ENCODE measurements around the gene ROCK2. TPM values are rescaled to one million over a fixed set of nuclear protein-coding genes. Genes with fewer than 3 reads are reported as not detected.

Gene ROCK2
- total and polyA plus RNA-seq, 9 donors, result 27.6 to 47.9 (median 40.8) TPM

DNA sequence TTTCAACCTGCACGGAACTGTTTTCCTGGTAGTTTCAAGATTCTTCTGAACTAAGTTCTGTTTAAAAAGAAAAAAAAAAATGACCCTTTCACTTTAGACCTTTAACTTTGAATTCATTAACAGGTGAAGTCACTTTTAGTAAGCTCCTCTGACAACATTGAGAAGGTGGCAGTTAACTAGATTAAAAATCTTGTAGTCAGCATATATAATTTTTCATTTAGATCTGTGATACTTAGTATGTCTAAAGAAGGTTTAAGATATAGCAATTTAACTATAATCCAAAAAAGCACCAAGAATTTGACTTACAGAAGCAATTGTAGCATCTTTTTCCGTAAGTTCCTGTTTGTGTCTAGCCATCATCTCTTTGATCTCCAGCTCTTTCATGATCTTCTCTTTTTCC, 143.8 kb downstream of the ROCK2 start:
- Histone ChIP-seq H3K9me3 (replicated peaks; ENCODE audit: control insufficient read depth, low read depth, low read length) (no peaks in the 10 kb centered on the region), H3K36me3 (ENCODE audit: control insufficient read depth, insufficient read depth, low read length) (peaks cover 18% of the 10 kb centered on the region), H3K4me1 (ENCODE audit: control insufficient read depth, insufficient read depth, low read length) (no peaks in the 10 kb centered on the region), H3K4me3 (ENCODE audit: low read length) (no peak overlapping the region), H3K27me3 (ENCODE audit: control insufficient read depth, insufficient read depth, low read length) (no peaks in the 10 kb centered on the region), H3K27ac (ENCODE audit: low read length) (no peak overlapping the region)
- 71% methylated on average over 1 of the region's 2 CpGs for WGBS (ENCODE audit: insufficient coverage)
- no peak for DNase-seq

DNA sequence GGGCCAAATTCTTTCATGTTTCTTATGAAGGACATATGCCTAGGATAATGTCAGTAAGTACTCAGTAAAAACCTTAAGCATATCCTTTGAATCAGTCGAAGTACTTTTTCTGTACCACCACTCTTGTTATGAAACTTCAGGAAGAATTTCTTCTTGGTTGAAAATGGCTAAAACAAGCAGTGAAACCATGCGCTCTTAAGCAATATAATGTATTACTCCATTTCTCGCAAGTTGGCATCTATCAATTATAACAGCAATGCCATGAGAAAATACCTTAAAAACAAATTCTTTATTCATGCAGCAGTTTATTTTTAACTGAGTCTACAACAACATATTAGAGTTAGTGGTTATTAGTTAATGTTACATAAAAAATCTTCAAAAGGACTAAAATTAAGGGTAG, 148.2 kb downstream of the ROCK2 start:
- peaks cover 16% of the 10 kb centered on the region for H3K36me3 ChIP-seq (ENCODE audit: control insufficient read depth, insufficient read depth, low read length)
- no peak overlapping the region for H3K4me3 ChIP-seq (ENCODE audit: low read length)
- no peaks in the 10 kb centered on the region for H3K4me1 ChIP-seq (ENCODE audit: control insufficient read depth, insufficient read depth, low read length)
- WGBS (ENCODE audit: insufficient coverage), result no CpG with 5 or more reads among the region's 3 CpGs
- no peak for DNase-seq
- H3K27me3 ChIP-seq (ENCODE audit: control insufficient read depth, insufficient read depth, low read length), result no peaks in the 10 kb centered on the region
- no peaks in the 10 kb centered on the region for H3K9me3 ChIP-seq (replicated peaks; ENCODE audit: control insufficient read depth, low read depth, low read length)
- no peak overlapping the region for H3K27ac ChIP-seq (ENCODE audit: low read length)

DNA sequence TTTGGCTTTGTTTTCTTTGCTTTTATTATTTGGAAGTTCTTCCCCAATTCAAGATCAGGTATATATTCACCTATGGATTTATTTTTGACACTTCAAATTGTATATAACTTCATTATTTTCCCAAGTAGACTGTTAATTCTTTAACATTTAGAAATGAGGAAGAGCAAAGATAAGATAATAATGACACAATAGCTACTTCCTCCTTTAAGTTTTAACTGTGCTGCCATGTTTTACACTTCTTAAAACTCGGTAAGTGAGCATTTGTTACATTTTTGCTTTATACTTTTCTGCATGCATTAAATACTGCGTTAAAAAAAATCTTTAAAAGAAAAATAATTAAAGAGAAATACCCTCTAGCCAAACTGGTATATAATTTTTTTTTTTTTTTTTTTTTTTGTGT, 156.7 kb downstream of the ROCK2 start:
- H3K9me3 ChIP-seq (replicated peaks; ENCODE audit: control insufficient read depth, low read depth, low read length), result no peaks in the 10 kb centered on the region
- H3K27ac ChIP-seq (ENCODE audit: low read length), result no peak overlapping the region
- WGBS (ENCODE audit: insufficient coverage), result no CpG with 5 or more reads among the region's 2 CpGs
- DNase-seq, result no peak
- no peaks in the 10 kb centered on the region for H3K27me3 ChIP-seq (ENCODE audit: control insufficient read depth, insufficient read depth, low read length)
- H3K4me3 ChIP-seq (ENCODE audit: low read length), result no peak overlapping the region
- no peaks in the 10 kb centered on the region for H3K4me1 ChIP-seq (ENCODE audit: control insufficient read depth, insufficient read depth, low read length)
- peaks cover 17% of the 10 kb centered on the region for H3K36me3 ChIP-seq (ENCODE audit: control insufficient read depth, insufficient read depth, low read length)

DNA sequence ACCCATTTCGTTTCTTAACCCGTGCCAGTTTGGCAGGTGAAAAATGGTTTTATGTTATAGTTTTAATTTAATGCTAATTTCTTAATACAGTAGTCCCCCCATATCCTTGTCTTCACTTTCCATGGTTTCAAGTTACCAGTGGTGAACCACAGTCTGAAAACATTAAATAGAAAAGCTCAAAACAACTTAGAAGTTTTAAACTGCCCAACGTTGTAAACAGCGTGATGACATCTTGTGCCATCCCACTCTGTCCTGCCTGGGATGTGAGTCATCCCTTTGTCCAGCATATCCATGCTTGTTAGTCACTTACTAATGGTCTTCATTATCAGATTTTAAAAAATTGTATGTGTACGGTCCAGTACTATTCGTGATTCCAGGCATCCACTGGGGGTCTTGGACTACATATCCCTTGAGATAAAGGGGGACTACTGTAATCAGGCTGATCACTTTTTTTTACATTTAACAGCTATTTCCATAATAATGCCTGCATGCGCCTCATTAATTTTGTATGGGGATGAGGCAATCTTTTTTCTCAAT, 157.3 kb downstream of the ROCK2 start:
- Histone ChIP-seq H3K4me3 (ENCODE audit: low read length) (no peak overlapping the region), H3K27ac (ENCODE audit: low read length) (no peak overlapping the region), H3K36me3 (ENCODE audit: control insufficient read depth, insufficient read depth, low read length) (peaks cover 14% of the 10 kb centered on the region)

DNA sequence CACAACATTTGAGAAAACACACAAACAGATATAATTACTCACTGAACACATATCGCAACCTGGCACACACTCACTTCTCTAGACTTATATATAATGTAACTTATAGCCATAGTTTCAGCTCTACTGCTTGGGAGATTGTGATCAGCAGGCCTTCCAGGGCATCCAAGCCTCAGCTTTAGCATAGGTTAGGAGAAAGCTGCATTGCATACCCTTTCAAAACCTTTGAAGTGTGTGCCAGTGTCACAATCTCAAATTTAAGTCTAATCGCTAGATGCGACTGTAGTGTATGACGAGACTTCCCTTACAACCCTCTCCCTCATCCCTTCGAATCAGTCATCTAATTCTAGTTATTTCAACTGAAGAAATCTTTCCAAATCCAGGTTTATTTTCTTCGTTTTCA, 158.3 kb downstream of the ROCK2 start:
- Histone ChIP-seq H3K9me3 (replicated peaks; ENCODE audit: control insufficient read depth, low read depth, low read length) (no peaks in the 10 kb centered on the region), H3K27ac (ENCODE audit: low read length) (no peak overlapping the region), H3K27me3 (ENCODE audit: control insufficient read depth, insufficient read depth, low read length) (no peaks in the 10 kb centered on the region), H3K4me1 (ENCODE audit: control insufficient read depth, insufficient read depth, low read length) (no peaks in the 10 kb centered on the region), H3K36me3 (ENCODE audit: control insufficient read depth, insufficient read depth, low read length) (peaks cover 19% of the 10 kb centered on the region), H3K4me3 (ENCODE audit: low read length) (no peak overlapping the region)
- no peak for DNase-seq
- 97% methylated on average over 4 of the region's 6 CpGs for WGBS (ENCODE audit: insufficient coverage)

More for the DNA sequence above, 157.3 kb downstream of the ROCK2 start:
- Histone ChIP-seq H3K27me3 (ENCODE audit: control insufficient read depth, insufficient read depth, low read length) (no peaks in the 10 kb centered on the region), H3K4me1 (ENCODE audit: control insufficient read depth, insufficient read depth, low read length) (no peaks in the 10 kb centered on the region), H3K9me3 (replicated peaks; ENCODE audit: control insufficient read depth, low read depth, low read length) (no peaks in the 10 kb centered on the region)
- WGBS (ENCODE audit: insufficient coverage), result no CpG with 5 or more reads among the region's 7 CpGs
- no peak for DNase-seq

DNA sequence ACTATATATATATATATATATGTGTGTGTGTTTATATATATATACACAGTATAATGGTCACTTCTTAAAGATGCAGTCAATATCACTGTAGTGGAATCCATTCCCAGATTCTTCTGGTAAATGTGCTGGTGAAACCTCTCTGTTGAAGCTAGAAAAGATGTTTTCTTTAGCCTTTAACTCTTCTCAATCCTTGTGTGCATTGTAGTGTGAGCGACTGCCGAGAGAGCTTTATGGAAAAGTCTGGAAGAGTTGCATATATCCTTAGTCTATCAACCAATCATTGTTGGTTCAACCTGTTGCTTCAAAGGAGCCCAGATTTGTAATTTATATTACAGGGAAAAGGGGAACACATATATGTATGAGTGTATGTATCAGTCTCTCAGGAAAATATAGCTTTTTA, 161.5 kb downstream of the ROCK2 start:
- Histone ChIP-seq H3K27ac (ENCODE audit: low read length) (no peak overlapping the region), H3K9me3 (replicated peaks; ENCODE audit: control insufficient read depth, low read depth, low read length) (no peaks in the 10 kb centered on the region), H3K36me3 (ENCODE audit: control insufficient read depth, insufficient read depth, low read length) (peaks cover 25% of the 10 kb centered on the region), H3K4me3 (ENCODE audit: low read length) (no peak overlapping the region), H3K27me3 (ENCODE audit: control insufficient read depth, insufficient read depth, low read length) (no peaks in the 10 kb centered on the region), H3K4me1 (ENCODE audit: control insufficient read depth, insufficient read depth, low read length) (no peaks in the 10 kb centered on the region)
- no peak for DNase-seq
- no CpG with 5 or more reads among the region's 2 CpGs for WGBS (ENCODE audit: insufficient coverage)

DNA sequence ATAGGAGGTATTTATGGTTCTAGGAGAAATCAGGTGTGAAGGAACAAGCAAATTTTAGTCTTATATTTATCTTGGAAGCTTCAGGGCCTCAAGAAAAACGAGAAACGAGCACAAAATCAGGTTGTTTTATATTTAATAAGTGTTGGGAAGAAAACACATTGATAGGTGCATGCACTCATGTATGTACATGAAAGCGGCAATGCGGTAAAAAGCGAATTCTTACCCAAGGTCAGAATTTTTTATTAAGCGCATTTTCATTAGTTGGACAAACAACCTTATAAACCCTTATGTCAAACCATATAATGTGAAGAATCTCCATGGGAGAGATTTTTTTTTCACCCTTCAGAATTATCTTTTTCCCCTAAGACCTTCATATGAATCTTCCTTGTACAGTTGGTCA, 163.8 kb downstream of the ROCK2 start:
- no peak for DNase-seq
- H3K9me3 ChIP-seq (replicated peaks; ENCODE audit: control insufficient read depth, low read depth, low read length), result no peaks in the 10 kb centered on the region
- H3K36me3 ChIP-seq (ENCODE audit: control insufficient read depth, insufficient read depth, low read length), result peaks cover 19% of the 10 kb centered on the region
- H3K4me3 ChIP-seq (ENCODE audit: low read length), result no peak overlapping the region
- H3K27ac ChIP-seq (ENCODE audit: low read length), result no peak overlapping the region
- WGBS (ENCODE audit: insufficient coverage), result no CpG with 5 or more reads among the region's 6 CpGs
- H3K27me3 ChIP-seq (ENCODE audit: control insufficient read depth, insufficient read depth, low read length), result no peaks in the 10 kb centered on the region
- H3K4me1 ChIP-seq (ENCODE audit: control insufficient read depth, insufficient read depth, low read length), result no peaks in the 10 kb centered on the region

DNA sequence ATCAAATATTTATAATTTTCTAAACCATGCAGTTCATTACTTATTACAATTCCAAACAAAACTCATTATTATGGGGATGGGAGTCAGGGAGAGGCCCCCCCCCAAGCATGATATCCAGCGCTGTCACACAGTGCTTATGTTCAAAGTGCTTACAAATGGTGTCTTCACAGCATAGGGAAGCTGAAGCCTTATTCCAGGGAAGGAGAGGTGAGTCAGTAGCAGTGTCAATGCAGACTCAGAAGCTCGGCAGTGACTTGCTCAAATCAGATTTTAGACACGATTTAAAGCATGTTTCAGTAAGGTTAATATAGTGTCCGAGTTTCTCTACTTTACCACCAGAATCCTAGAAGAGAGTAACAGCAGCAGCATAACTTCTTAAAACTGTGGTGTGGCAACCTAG, 164.5 kb downstream of the ROCK2 start:
- H3K4me3 ChIP-seq (ENCODE audit: low read length), result no peak overlapping the region
- H3K36me3 ChIP-seq (ENCODE audit: control insufficient read depth, insufficient read depth, low read length), result peaks cover 15% of the 10 kb centered on the region
- no peaks in the 10 kb centered on the region for H3K27me3 ChIP-seq (ENCODE audit: control insufficient read depth, insufficient read depth, low read length)
- no peaks in the 10 kb centered on the region for H3K4me1 ChIP-seq (ENCODE audit: control insufficient read depth, insufficient read depth, low read length)
- WGBS (ENCODE audit: insufficient coverage), result no CpG with 5 or more reads among the region's 4 CpGs
- H3K27ac ChIP-seq (ENCODE audit: low read length), result no peak overlapping the region
- no peaks in the 10 kb centered on the region for H3K9me3 ChIP-seq (replicated peaks; ENCODE audit: control insufficient read depth, low read depth, low read length)
- no peak for DNase-seq

DNA sequence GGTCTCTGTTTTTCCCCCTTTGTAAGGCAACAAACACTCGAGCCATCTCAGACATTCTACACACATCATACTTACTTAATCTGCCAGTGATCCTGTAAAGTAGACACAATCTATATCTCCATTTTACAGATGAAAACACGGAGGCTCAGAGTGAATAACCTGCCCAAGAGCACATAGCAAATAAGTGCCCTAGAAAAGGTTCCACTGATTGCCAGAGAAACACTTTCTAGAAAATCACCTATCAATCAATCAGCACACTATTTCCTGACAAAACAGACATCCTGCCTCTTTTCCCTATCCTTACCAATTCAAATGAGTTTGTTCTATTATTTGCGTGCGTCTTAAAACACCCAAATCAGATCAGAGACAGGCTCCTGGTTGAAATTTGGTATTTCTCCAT, 165.2 kb downstream of the ROCK2 start:
- Histone ChIP-seq H3K4me3 (ENCODE audit: low read length) (no peak overlapping the region), H3K36me3 (ENCODE audit: control insufficient read depth, insufficient read depth, low read length) (peaks cover 13% of the 10 kb centered on the region), H3K4me1 (ENCODE audit: control insufficient read depth, insufficient read depth, low read length) (no peaks in the 10 kb centered on the region), H3K9me3 (replicated peaks; ENCODE audit: control insufficient read depth, low read depth, low read length) (no peaks in the 10 kb centered on the region), H3K27me3 (ENCODE audit: control insufficient read depth, insufficient read depth, low read length) (no peaks in the 10 kb centered on the region), H3K27ac (ENCODE audit: low read length) (no peak overlapping the region)
- DNase-seq, result no peak
- 94% methylated on average over 2 of the region's 4 CpGs for WGBS (ENCODE audit: insufficient coverage)

DNA sequence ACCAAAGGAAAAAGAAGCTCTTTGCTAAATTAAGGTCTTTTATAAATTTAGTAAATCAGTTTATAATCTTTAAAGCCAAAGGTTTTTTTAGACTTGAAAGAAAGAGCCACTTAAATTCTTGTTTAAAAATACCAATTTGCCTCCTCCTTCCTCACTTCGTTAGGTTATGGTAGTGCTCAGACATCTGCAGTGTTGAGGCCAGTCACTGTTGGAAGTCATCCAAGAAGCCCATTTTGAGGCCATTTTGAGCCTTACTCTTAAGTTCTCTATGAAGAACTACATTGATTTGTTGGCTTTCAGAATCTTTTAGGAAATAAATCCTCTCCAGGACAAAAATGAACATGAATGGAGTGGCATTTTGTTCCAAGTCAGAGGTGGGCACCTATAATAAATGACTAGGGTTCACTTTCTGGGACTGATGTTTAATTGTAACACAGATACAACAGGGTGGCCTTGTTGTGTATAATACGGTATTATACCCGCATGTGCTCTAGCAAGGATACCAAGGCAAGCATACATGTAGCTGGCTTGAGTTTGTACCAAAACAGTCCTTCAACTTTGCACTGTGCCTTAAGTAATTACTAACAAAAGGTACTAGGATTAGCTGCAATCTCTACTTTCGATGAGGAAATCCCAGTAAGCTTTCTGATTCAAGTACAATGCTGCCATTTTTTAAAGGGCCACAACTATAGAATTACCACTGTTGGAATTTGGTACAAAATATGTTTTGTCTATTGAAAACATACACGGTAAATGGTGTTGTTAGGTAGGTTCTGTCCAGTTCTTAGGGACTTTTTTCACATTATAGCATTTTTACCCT, 166.4 kb downstream of the ROCK2 start:
- H3K4me3 ChIP-seq (ENCODE audit: low read length), result no peak overlapping the region
- H3K27me3 ChIP-seq (ENCODE audit: control insufficient read depth, insufficient read depth, low read length), result no peaks in the 10 kb centered on the region
- WGBS (ENCODE audit: insufficient coverage), result 80% methylated on average over 1 of the region's 5 CpGs
- H3K27ac ChIP-seq (ENCODE audit: low read length), result no peak overlapping the region
- no peaks in the 10 kb centered on the region for H3K4me1 ChIP-seq (ENCODE audit: control insufficient read depth, insufficient read depth, low read length)
- peaks cover 13% of the 10 kb centered on the region for H3K36me3 ChIP-seq (ENCODE audit: control insufficient read depth, insufficient read depth, low read length)
- no peaks in the 10 kb centered on the region for H3K9me3 ChIP-seq (replicated peaks; ENCODE audit: control insufficient read depth, low read depth, low read length)
- peak; percentile 49 for DNase-seq
